GM18508 (cell line): Measurements from ENCODE around the gene OR4F16.
"Not testable (repeated sequence)": the region's sequence is repeated elsewhere in the genome, so short reads cannot be mapped to it uniquely, and the experiment has no call there.

ENCODE experiments used
- ATAC-seq: cut with Tn5 transposase; IDR thresholded peaks from one replicate; pipeline ENCODE4 v1.9.1; 2021; ENCODE audit warnings: moderate number of reproducible peaks; ENCODE audit not compliant: insufficient read depth, unreplicated experiment

Gene OR4F16

GRCh38 chr1:686554-686953, at the start of gene OR4F16:
OR4F16 (minus strand) TSS chr1:686654; CDS start chr1:686654, 0 bp downstream.
- not testable (repeated sequence) for ATAC-seq

DNA sequence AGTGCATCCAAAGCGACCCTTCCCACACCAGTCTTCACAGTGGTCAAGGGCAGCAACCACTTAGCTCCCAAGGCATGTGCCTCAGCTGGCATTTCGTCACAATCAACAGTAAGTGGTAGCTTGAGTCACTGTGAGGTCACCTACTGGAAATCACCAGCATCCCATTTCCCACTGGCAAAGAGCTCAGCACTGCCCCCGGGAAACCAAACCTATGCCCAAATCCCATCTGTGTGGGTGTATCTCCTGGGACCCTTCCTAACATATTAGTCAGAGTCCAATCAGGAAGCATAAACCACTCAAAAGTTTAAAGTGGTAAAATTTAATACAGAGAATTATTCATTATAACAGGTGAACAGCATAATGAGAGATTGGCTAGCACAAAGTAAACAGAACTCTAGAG, 47.2 kb upstream of the OR4F16 start:
- not testable (repeated sequence) for ATAC-seq

DNA sequence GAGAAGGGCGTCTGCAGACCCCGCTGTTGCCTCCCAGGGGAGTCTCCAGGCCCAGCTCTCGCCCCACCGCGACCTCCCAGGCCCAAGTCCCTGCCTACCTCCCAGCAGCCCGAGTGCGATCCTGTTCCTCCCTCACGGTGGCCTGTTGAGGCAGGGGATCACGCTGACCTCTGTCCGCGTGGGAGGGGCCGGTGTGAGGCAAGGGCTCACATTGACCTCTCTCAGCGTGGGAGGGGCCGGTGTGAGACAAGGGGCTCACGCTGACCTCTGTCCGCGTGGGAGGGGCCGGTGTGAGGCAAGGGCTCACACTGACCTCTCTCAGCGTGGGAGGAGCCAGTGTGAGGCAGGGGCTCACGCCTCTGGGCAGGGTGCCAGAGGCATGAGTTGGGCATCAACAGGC, 40.6 kb upstream of the OR4F16 start:
- ATAC-seq, result not testable (repeated sequence)
